Activated naive CD4-positive, alpha-beta T cell treated with anti-CD3 and anti-CD28 coated beads, Interleukin-2, amount 50 U/mL, for 16 hours (primary cell): Measurements from ENCODE around the gene MAN1A1.

ENCODE experiments used
- DNase-seq: peaks from one replicate; pipeline ENCODE4 v3.0.0-alpha.2; 2020

The MAN1A1 gene

GRCh38 chr6:119133400-119133799 is 216.2 kb downstream of the MAN1A1 start:
- no peak for DNase-seq

- DNase-seq: no peak
Observed at GRCh38 chr6:119132261-119132981, 217.1 kb downstream of the MAN1A1 start.

GRCh38 chr6:119129968-119130484 is 219.5 kb downstream of the MAN1A1 start:
- DNase-seq: no peak

GRCh38 chr6:119129148-119129967 is 220.2 kb downstream of the MAN1A1 start:
- no peak for DNase-seq

GRCh38 chr6:119128252-119128912 is 221.2 kb downstream of the MAN1A1 start:
- DNase-seq: no peak

- no peak for DNase-seq
Observed at GRCh38 chr6:119127627-119128026, 221.9 kb downstream of the MAN1A1 start.
